Body of pancreas (tissue), 4 donors: Measurements from ENCODE around the gene TUBA8. TPM values are rescaled to one million over a fixed set of nuclear protein-coding genes. Genes with fewer than 3 reads are reported as not detected.
A peak's percentile ranks its signal among the peaks of the same experiment; 100 is the strongest.

Experiments
- ATAC-seq: fragments of 150-250 bp; one replicate; pipeline ENCODE4 v1.9.1; 2016
- DNase-seq, 4 donors: peaks; one replicate each; pipeline ENCODE4 v3.0.0-alpha.2; 2019
- H3K27ac ChIP-seq, 4 donors: fragments of 200-600 bp; sonication (generic); 1 replicate in 3 of 4; 2 replicates in 1 of 4; pipeline versions ENCODE4 v1.5.1 to v1.6.1; 2016 to 2019; ENCODE audit warnings: mild to moderate bottlenecking in 1 of 4, mixed read lengths in 1 of 4, moderate library complexity in 1 of 4
- H3K27me3 ChIP-seq, 2 donors: fragments of 200-600 bp; sonication (generic); one replicate each; pipeline ENCODE4 v1.6.0; 2016; ENCODE audit warnings: mild to moderate bottlenecking in 1 of 2
- H3K36me3 ChIP-seq, 2 donors: fragments of 200-600 bp; sonication (generic); replicated peaks in 1 of 2; 2 replicates each; pipeline ENCODE4 v1.5.1; 2016; ENCODE audit warnings: low read depth in 2 of 2; ENCODE audit not compliant: insufficient read depth in 1 of 2
- H3K4me1 ChIP-seq: fragments of 200-600 bp; sonication (generic); one replicate; pipeline ENCODE4 v1.6.0; 2016
- H3K4me3 ChIP-seq, 2 donors: fragments of 200-600 bp; sonication (generic); 1 replicate in 1 of 2; 2 replicates in 1 of 2; pipeline ENCODE4 v1.5.1; 2016 to 2019
- H3K9me3 ChIP-seq, 3 donors: fragments of 200-600 bp; sonication (generic); 1 replicate in 2 of 3; 2 replicates in 1 of 3; pipeline ENCODE4 v1.5.1; 2016
- CTCF ChIP-seq, 7 experiments: fragments of 450-650 bp in 4 of 7; fragments of 200-600 bp in 3 of 7; sonication (generic) in 3 of 7; IDR thresholded peaks; one replicate each; pipeline ENCODE4 v1.5.1; 2016 to 2019; ENCODE audit warnings: antibody characterized with exemption in 7 of 7
- POLR2A ChIP-seq, 3 donors: fragments of 450-650 bp; IDR thresholded peaks; one replicate each; pipeline ENCODE4 v1.6.1; 2016; ENCODE audit warnings: antibody characterized with exemption in 3 of 3, mild to moderate bottlenecking in 2 of 3
- WGBS, 2 donors: methylation state at CpG; one replicate each; pipeline ENCODE4 v1.1.5; 2017; 5-methylcytosine and 5-hydroxymethylcytosine counted together
- intact Hi-C: fragments of 100-400 bp; cut with DNase I; formaldehyde crosslinking; loops from one replicate; pipeline ENCODE4 v1.15.1; 2023
- total RNA-seq, 2 donors: library from RNA; depleted of rRNA; stranded (reverse); fragments of >200 nt; gene quantifications; one replicate each; pipeline ENCODE4 v1.1.0, GENCODE V29; 2016

TUBA8 gene
- total RNA-seq, 2 donors from 2014 or later, result 5.2 to 8.6 TPM

GRCh38 chr22:18082467-18082866 is 28.1 kb upstream of the TUBA8 start:
- TF ChIP-seq POLR2A (IDR thresholded peaks at IDR 0.05) (no peak), CTCF (IDR thresholded peaks at IDR 0.05) (no peak)
- no peak for ATAC-seq
- H3K9me3 ChIP-seq, result no peaks in the 10 kb centered on the region
- no peaks in the 10 kb centered on the region for H3K27me3 ChIP-seq
- peaks cover 12% of the 10 kb centered on the region for H3K4me1 ChIP-seq
- H3K36me3 ChIP-seq, result peaks cover 13 to 21% of the 10 kb centered on the region in 2 donors
- H3K27ac ChIP-seq, result no peak overlapping the region
- intact Hi-C loops, result no loop called here
- no peak for DNase-seq
- 53 to 71% methylated on average over 2 of the region's 2 CpGs for WGBS, 2 donors
- H3K4me3 ChIP-seq, result no peak overlapping the region

GRCh38 chr22:18083406-18083805 is 27.2 kb upstream of the TUBA8 start:
- DNase-seq (no peak), ATAC-seq (no peak)
- Histone ChIP-seq H3K36me3 (peaks cover 13 to 29% of the 10 kb centered on the region in 2 donors), H3K4me1 (peaks cover 11% of the 10 kb centered on the region), H3K4me3 (no peak overlapping the region), H3K27me3 (no peaks in the 10 kb centered on the region), H3K27ac (no peak overlapping the region), H3K9me3 (no peaks in the 10 kb centered on the region)
- intact Hi-C loops, result no loop called here
- TF ChIP-seq CTCF (IDR thresholded peaks at IDR 0.05), result no peak
- no peak for TF ChIP-seq POLR2A (IDR thresholded peaks at IDR 0.05)
- 80 to 89% methylated on average over 1 to 10 of the region's 10 CpGs for WGBS, 2 donors

GRCh38 chr22:18085188-18085587 is 25.4 kb upstream of the TUBA8 start:
- no peak for TF ChIP-seq CTCF (IDR thresholded peaks at IDR 0.05)
- TF ChIP-seq POLR2A (IDR thresholded peaks at IDR 0.05), result no peak
- Histone ChIP-seq H3K27ac (no peak overlapping the region), H3K36me3 (peaks cover 13 to 31% of the 10 kb centered on the region in 2 donors), H3K27me3 (no peaks in the 10 kb centered on the region), H3K4me3 (no peak overlapping the region), H3K4me1 (peaks cover 5% of the 10 kb centered on the region), H3K9me3 (no peaks in the 10 kb centered on the region)
- ATAC-seq, result no peak
- intact Hi-C loops, result no loop called here
- peak in 1 of 4 donors; percentile 41 for DNase-seq

- H3K4me1 ChIP-seq, result peaks cover 17% of the 10 kb centered on the region
- TF ChIP-seq POLR2A (IDR thresholded peaks at IDR 0.05), result no peak
- no peak for TF ChIP-seq CTCF (IDR thresholded peaks at IDR 0.05)
- ATAC-seq, result no peak
- intact Hi-C loops, result no loop called here
- no peak overlapping the region for H3K4me3 ChIP-seq
- H3K36me3 ChIP-seq, result peaks cover 13 to 27% of the 10 kb centered on the region in 2 donors
- H3K9me3 ChIP-seq, result no peaks in the 10 kb centered on the region
- DNase-seq, result no peak
- H3K27ac ChIP-seq, result no peak overlapping the region
- WGBS, 2 donors, result 68 to 73% methylated on average over 13 of the region's 13 CpGs
- no peaks in the 10 kb centered on the region for H3K27me3 ChIP-seq
These were observed 23.2 kb upstream of the TUBA8 start for GRCh38 chr22:18087350-18087855.

GRCh38 chr22:18088825-18089568 is 21.6 kb upstream of the TUBA8 start:
- H3K27ac ChIP-seq, result peak overlapping the region in 3 of 4 donors; percentile 25 to 66 (median 36)
- no peaks in the 10 kb centered on the region for H3K27me3 ChIP-seq
- peaks cover 25% of the 10 kb centered on the region for H3K4me1 ChIP-seq
- H3K4me3 ChIP-seq, result no peak overlapping the region
- H3K36me3 ChIP-seq, result peaks cover 6 to 16% of the 10 kb centered on the region in 2 donors
- H3K9me3 ChIP-seq, result no peaks in the 10 kb centered on the region
- TF ChIP-seq POLR2A (IDR thresholded peaks at IDR 0.05) (no peak), CTCF (IDR thresholded peaks at IDR 0.05) (no peak)
- 66 to 77% methylated on average over 11 of the region's 11 CpGs for WGBS, 2 donors
- DNase-seq (peak; percentile 30 to 61 (median 46)), ATAC-seq (no peak)
- intact Hi-C loops, result no loop called here
